Hematopoietic multipotent progenitor cell treated with erythropoietin and hydrocortisone succinate and interleukin-3 and kit ligand, for 8 days (in vitro differentiated cells): ENCODE measurements around the gene DUSP5.

Source experiments
- DNase-seq: peaks from one replicate; pipeline ENCODE4 v3.0.0-alpha.2; 2015

Gene DUSP5

DNA sequence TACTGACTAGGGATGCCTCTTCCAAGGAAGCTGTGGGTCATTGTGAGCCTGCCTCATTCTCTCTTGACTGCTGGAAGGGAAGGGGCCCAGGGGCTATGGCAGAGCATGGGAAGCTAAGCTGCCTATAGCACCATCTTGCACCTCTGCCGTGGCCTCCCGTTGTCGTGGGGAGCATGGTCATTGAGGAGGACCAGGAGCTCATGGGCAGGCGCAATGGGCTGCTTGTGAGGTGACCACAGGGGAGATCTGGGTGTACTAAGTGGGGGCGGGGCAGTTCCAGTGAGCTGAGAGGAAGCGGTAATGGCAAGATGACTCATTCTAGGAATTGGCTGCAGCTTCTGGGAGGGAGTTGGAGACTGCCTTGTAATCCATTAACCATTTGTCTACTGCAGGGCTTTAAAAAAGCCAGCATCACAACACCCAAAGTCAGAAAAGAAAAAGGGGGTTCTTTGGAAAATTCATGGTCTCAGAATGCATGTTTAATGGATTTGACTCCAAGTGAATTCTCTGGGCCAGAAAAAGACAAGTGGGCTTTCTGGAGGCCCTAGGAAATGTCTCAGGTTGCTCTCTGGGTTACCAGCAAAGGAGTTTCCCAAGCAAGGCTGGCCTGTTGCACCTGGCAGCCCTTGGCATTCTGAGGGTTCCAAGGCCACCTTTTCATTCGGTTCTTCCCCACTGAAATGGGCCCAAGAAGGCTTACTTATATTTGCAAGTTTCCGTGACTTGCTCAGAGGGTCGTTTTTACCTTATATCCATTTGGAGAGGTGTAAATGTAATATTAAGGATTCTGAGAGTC is 3.6 kb downstream of the DUSP5 start:
- DNase-seq = peak; percentile 84

DNA sequence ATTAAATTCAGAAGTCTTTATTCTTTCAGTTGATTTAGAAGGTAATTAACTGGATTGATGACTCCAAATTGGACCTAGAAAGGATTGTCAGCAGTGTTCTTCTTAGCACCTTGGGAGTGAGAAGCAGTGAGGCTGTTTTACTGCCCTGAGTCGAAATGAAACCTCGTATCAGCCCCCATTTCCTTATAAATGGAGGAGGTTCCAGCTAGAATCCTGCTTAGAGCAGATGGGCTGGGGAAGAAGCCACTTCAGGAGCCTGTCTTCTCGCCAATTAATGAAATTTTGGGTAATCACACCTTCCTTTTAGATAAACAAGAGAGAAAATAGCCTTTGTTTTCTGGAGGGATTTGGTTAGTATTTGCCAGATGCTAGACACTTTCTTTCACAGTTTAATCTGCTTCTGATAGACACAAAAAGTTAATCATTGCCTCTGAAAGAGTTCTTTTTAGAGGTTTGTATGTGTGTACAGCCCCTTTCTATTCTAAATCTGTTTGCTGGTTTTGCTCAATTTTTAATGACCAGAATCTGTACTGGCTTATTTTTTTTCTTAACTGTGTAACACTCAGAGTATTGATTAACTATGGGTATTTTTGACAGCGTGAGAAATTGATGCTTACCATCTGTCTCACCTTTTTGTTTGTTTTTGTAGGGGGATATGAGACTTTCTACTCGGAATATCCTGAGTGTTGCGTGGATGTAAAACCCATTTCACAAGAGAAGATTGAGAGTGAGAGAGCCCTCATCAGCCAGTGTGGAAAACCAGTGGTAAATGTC is 4.6 kb downstream of the DUSP5 start:
- DNase-seq = no peak

DNA sequence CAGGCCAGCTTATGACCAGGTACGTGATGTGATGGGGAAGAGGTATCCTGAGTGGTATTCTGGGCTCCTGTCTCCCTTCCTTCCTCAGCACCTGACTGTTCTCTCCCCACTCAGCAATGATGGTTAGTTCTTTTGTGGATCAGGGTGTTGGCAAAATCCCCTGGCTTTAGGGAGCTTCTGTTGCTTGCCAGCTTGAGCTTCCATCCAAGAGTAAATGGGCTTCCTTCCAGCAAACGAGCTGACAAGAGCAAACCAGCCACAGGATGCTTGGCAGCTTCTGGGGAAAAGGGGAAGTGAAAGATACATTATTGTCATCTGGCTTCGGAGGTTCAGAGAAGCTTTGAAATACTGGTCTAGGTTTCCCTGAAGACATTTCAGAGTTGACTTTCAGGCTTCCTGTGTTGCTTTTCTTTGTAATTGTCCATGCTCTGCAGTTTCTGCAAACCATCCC is 5.2 kb downstream of the DUSP5 start:
- DNase-seq = peak; percentile 64

DNA sequence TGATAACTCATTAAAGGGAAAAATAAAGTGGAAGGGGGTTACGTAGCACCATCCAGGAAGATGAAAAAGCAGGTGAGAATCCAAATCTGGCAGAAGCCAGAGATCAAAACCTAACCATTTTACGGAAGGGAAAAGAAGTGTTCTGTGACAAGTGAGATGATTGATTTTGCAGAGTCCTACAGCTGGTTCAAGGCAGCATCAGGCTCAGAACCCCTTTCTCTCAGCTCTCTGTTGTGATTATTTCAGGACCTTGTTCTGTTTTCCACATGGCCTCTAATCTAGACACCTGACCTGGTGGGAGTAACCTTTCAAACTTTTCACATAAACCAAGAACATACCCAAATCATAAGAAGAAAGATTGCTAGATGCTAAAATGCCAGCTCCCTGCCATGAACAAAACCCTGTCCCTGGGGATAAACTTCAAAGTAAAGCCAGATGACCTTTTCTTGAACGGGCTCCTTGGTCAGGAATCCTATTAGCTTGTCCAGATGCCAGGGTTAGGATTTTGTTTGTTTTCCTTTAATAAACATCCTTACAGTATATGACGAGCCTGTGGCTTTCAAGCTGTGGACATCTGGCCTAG is 5.9 kb downstream of the DUSP5 start:
- no peak for DNase-seq

DNA sequence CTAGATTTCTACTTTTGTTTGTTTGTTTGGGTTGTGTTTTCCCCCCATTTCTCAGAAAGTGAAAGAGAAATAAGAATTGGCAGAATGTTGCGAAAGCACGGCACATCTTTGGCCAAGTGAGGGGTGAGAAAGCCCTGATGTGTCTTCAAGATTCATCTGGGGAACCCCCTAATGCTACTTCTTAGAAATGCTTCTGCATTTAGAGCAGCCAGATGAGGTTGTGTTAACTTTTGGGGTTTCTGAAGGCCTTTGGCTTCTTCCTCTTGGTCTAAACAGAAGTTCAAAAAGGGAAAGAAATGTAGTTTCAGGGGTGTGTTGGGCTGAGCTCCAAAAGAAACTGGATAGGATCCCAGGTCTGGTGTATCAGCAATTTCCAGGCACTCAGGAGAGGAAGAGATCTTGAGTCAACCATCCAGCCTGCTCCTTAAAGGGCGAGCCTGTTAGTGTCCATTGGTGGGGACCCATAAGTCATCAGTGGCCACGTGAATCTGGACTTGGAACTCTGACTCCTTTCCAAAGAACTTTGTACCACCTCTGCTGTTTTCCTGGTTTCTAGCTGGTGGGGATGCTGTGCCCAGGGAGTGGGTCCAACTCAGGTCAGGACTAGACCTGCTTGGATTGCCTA is 6.5 kb downstream of the DUSP5 start:
- peak; percentile 47 for DNase-seq

DNA sequence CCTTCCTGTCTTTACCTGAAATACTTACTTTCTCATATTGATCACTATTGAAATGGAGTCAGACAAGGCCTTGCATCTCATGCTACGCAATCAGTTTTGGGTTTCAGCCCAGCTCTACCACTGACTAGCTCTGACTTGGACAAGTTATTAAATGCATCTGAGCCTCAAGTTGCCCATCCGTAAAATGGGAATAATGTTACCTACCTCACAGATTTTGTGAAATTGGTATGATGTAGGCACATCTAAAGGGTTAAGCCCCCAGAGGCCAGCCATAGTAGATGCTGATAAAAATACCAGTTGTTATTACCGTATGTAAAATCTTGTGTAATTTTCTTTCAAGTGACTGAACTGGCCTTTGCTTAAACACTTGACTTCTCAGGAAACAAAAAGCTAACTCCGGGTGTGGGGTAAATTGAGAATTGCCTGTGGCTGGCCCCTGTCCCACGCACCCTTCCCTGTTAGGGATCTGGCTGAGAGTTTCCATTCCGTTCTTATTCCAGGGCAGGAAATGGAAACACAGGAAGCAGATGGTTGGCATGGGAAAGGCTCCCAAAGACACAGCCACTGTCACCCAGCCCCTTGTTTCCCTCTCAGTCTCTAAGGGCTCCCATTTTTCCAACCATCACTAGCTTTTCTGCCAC is 7.5 kb downstream of the DUSP5 start:
- DNase-seq = no peak

DNA sequence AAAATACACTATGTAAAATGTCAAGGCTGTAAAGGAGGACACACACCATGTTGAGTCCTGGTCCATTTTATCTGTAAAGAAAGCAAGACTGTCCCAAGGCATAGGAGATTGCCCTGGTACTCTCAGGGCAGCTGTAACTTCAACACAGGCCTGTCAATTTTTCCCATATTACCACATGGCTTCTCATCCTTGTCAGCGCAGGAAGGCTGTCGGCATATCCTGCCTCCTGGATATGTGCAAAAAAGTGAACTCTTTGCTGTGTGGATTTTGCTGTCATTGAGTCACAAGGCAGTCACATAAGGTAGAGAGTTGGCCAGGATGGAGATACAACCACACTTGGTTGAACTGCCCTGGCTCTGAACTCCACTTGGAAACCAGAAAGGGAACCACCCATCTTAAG is 8.7 kb downstream of the DUSP5 start:
- no peak for DNase-seq

DNA sequence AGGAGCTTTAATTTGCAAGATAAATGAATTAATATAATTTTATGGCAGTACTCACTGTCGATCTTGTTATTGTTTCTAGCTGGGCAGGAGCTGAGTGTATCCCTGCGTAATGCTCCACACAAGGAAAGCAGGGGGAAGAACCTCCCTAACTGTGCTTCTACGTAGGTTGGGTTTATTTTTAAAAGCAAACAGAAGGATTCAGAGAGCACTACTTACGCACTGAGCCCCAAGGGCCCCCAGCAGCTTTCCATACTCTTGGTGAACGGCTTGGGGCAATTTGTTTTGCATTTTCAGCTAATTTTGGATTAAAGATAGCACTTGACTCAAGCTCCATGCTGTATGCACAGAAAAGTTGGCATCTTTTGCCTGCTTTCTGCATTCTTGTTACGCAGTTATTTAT is 9.6 kb downstream of the DUSP5 start:
- DNase-seq = no peak

DNA sequence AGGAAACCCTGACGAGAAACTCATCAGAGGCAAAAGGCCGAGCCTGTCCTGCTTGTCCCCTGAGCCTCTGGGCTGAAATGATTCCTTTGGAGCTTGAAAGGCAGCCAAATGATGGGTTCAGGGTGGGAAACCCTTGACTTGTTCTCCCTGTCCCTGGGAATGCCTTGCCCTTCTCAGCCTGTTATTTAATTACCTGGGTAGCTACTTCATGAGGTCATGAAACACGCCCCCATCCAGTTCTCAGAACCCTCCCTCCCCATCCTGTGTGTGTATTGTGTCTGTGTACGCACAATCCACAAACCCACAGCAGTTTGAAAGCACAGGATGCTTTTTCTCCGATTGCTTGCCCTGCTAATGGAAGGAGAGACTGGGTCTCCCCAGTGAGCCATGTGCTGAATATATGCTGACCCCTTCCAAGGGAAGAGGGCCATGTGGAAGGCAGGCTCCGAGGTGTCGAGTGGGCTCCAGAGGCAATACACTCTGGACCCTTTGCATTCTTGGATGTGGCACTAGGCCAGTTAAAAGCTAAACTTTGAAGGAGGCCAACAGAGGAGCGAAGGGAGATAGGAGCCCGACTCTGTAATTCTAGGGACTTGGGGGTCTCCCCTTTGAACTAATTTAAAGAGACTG is 10.6 kb downstream of the DUSP5 start:
- DNase-seq = no peak

DNA sequence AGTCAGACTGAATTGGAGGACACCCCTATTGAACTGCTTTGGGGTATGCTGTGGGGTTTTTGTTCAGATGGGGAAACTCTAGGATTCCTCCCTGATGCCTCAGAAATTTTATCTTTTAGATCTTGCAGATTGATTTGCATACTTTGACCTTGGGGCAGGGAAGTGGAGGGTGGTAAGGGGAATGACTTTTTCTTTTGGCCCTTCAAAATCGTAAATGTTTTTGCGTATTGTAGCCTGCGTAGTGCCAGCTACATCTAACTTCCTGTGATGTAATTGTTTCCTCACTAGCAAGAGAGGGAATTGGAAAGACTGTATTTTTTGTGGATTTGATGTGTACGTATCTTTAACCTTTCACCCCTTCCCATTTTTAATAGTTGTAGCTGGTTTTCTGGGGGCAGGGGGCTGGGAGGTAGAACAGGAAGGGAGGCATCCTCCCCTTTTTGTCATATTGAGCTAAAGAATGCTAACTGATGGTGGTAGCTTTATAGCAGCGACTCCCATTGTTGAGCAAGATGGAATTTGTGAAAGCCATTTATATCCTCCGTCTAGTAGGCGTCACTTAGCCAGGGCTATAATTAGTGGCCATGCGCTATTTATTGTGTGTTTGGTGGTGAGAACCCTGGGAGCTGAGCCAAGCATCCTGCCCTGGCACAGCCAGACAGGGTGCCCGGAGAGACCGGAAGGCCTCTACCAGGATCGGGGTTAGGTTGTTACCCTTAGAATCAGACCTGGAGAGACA is 11.3 kb downstream of the DUSP5 start:
- DNase-seq = no peak

DNA sequence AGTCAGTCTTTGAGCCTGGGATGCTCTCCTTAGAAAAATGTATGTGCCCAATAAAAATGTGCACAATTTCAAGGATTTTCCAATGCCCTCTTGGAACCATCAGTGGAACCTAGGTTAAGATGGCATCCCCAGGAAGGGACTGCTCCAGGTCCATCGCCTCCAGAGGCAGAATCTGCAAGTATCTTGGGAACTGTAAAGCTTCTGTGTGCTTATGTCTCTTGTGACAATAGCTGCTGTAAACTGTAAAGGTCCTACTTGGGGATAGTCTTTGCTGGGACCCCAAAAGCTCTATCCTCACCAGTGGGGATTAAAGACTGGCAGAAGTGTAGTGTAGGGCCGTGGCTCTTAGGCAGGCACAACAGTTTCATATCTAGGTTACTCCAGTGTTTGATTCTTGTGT is 11.9 kb downstream of the DUSP5 start:
- DNase-seq = no peak

DNA sequence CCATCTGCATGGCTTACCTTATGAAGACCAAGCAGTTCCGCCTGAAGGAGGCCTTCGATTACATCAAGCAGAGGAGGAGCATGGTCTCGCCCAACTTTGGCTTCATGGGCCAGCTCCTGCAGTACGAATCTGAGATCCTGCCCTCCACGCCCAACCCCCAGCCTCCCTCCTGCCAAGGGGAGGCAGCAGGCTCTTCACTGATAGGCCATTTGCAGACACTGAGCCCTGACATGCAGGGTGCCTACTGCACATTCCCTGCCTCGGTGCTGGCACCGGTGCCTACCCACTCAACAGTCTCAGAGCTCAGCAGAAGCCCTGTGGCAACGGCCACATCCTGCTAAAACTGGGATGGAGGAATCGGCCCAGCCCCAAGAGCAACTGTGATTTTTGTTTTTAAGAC is 12.4 kb downstream of the DUSP5 start:
- no peak for DNase-seq

DNA sequence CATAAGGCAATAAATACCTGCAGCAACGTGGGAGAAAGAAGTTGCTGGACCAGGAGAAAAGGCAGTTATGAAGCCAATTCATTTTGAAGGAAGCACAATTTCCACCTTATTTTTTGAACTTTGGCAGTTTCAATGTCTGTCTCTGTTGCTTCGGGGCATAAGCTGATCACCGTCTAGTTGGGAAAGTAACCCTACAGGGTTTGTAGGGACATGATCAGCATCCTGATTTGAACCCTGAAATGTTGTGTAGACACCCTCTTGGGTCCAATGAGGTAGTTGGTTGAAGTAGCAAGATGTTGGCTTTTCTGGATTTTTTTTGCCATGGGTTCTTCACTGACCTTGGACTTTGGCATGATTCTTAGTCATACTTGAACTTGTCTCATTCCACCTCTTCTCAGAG is 13.0 kb downstream of the DUSP5 start:
- no peak for DNase-seq

DNA sequence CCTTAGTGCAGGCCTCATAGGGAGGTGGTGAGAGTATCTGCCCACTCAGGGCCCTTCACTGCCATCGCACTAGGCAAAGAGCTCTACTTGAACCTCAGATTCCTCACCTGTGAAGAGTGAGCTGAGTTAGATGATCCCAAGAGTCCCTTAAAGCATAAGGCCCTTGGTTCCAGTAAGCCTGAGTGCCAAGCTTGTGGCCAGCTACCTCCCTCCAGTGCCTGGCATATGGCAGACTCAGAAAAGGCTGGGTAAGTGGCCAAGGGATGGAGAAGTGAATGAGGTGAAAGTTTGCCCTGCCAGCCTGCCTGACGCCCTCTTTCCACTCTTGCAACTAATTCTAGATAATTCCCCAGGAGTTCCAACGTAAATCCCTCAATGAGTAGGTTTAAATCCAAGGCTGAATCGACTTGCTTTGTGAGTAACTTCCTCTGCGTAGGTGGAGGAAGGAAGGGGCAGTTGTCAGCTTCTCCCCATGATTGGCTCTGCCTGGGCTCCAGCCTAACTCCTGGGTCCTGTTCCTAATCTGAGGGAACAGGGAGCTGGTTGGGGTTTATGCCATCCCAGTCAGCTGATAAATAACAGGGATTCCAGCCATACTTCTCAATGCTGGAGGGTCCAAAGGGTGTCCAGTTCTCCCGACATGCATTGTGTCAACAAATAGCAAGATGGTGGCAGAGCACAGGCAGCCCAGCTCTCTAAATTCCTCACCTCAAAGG is 14.2 kb downstream of the DUSP5 start:
- no peak for DNase-seq

DNA sequence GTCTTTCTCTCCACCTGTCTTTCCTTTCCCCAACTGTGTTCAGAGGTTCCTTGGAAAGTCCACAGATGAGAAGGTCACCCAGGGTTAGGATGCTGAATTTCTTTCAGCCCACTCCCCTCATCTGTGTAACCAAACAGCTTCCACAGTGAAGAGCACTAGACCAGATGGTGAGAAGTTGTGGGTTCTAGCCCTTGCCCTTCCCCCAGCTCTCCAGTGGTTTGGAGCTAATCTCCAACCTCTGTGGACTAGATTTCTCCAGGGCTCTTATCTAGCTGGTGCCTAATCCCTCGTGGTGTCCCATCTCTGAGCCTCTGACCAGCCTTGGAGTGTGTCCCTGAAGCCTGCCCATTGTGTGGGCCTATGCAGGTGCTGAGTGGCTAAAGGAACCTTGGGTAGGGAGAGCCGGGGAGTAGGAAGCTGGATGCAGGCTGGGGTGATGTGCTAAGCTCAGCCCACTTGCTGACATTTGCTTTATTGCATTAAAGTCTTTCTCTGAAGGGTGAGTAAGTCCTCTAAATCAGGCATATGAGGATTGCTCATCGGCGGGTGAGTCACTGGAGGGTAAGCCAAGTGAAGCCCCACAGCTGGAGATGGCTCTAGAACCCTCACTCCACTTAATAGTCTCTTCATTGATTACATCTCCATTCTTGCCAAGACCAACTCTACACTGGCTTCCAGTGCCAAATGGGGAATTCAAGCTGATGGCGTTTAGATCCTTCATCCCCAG is 14.9 kb downstream of the DUSP5 start:
- no peak for DNase-seq

DNA sequence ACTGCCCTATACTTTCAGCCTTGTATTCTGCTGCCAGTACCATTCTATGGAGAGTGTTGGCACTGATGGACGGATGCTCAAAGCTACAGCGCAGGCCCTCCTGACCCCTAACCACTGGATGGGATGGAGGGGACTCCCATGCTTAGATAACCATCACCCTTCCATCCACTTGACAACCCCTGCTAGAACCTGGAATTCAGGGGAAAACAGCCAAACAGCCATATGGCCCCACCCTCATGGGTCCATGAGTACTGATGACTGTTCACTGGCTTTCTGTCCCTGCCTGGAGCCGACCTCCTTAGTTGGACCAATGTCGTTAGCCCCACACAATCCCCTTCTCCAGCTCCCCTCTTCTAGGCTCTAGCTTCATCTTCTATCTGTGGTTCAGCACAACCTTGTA is 16.2 kb downstream of the DUSP5 start:
- DNase-seq = no peak

DNA sequence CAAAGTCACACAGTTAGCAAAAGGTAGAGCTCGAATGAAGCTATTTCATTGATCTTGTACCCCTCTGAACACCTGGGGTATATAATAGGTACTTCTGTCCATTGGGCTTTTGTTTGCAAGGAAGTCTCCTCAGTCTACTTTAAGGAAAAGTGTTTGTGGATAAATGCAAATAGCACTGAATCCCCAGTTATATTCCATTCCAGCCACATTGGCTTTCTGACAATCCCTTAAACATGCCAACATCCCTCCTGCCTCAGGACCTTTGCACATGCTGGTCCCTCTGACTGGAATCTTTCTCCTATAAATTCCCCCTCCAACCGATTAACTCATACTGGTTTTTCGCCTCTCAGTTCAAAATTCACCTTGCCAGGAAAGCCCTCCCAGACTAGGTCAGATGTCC is 17.1 kb downstream of the DUSP5 start:
- no peak for DNase-seq

DNA sequence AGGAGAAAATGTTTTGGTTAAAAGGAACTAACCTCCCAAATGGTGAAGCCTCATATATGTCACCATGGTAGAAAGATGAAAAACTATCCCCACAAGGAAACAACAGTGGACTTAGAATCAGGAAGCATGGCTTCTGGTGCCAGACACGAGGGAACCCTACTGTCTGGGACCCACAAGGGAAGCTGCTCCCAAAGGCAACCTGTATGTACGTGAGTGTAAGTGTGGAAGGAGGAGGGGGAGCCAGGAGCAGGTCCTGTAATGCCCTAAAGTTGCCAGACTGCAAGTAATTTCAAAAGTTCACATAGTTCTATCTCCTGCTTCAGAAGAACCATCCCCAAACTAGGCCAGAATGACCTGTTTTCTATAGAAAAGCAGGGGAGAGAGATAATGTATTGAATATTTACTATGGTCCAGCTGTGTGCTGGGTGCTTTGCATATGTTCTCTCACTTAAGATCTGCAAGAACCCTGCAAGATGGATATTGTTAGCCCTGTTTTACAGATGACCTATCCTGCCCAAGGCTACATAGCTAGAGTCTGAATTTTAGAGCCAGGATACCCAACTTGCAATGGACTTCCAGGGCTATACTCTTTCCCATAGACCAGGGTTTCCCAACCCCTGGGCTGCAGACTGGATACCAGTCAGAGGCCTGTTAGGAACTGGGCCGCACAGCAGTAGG is 19.2 kb downstream of the DUSP5 start:
- no peak for DNase-seq

DNA sequence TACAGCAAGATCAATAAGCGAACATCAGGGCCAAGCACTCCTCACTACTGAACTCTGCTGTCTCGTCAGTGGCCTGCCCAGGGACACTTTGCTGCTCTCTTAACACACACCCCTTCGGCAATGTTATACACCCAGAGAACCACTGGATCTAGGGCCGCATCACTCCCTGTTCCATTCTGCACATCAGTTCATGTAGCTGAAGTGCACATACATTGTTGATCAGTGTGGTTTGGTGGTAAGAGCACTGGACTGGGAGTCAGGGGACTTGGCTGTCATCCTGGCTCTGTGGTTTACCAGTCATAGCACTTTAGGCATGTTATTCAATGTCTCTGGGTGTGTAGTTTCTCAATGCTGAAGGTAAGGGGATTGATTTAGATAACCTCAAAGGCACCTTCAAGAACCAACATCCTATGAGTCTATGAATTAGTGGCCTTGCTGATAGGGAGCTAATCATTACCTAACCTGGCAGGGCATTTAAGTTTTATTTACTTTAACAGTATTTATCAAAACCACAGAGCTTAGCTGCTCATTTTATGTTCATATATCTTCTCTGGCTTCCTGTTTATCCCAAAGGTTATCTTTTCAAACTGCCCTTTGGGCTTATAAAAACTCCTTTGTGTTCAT is 24.8 kb downstream of the DUSP5 start:
- DNase-seq = no peak
